MM.1S (cell line): ENCODE measurements around the gene BARX2.

Source experiments
- DNase-seq: peaks from one replicate; pipeline ENCODE4 v3.0.0-alpha.2; 2015
- H2AFZ ChIP-seq: fragments of 300-600 bp; sonication (generic); 2 replicates; pipeline ENCODE4 v1.6.0; 2016; ENCODE audit warnings: antibody characterized with exemption, low read length
- H3F3A ChIP-seq: fragments of 300-600 bp; sonication (generic); 2 replicates; pipeline ENCODE4 v1.6.1; 2016; ENCODE audit warnings: mild to moderate bottlenecking, antibody characterized with exemption, low read length, moderate library complexity, mixed read lengths; ENCODE audit not compliant: insufficient read depth
- H3K27ac ChIP-seq: fragments of 300-600 bp; sonication (generic); 2 replicates; pipeline ENCODE4 v1.5.1; 2016; ENCODE audit warnings: mild to moderate bottlenecking, low read length
- H3K27me3 ChIP-seq: fragments of 300-600 bp; sonication (generic); replicated peaks from 2 replicates; pipeline ENCODE4 v1.6.0; 2016; ENCODE audit warnings: low read length; ENCODE audit not compliant: insufficient read depth
- H3K36me3 ChIP-seq: fragments of 300-600 bp; sonication (generic); replicated peaks from 2 replicates; pipeline ENCODE4 v1.6.1; 2016; ENCODE audit warnings: mild to moderate bottlenecking, low read length, mixed read lengths; ENCODE audit not compliant: insufficient read depth
- H3K4me1 ChIP-seq: fragments of 300-600 bp; sonication (generic); 2 replicates; pipeline ENCODE4 v1.6.1; 2016; ENCODE audit warnings: low read length, mixed read lengths
- H3K4me2 ChIP-seq: fragments of 300-600 bp; sonication (generic); 2 replicates; pipeline ENCODE4 v1.6.0; 2016; ENCODE audit warnings: low read depth, low read length
- H3K4me3 ChIP-seq: fragments of 300-600 bp; sonication (generic); 2 replicates; pipeline ENCODE4 v1.5.1; 2016; ENCODE audit warnings: low read length, mixed read lengths
- H3K79me2 ChIP-seq: fragments of 300-600 bp; sonication (generic); 2 replicates; pipeline ENCODE4 v1.6.1; 2016; ENCODE audit warnings: mixed run types, low read length, mixed read lengths
- H3K9ac ChIP-seq: fragments of 300-600 bp; sonication (generic); 2 replicates; pipeline ENCODE4 v1.6.1; 2016; ENCODE audit warnings: low read length, mixed read lengths
- H3K9me2 ChIP-seq: fragments of 300-600 bp; sonication (generic); replicated peaks from 2 replicates; pipeline ENCODE4 v1.6.1; 2016; ENCODE audit warnings: mild to moderate bottlenecking, low read length, mixed read lengths; ENCODE audit not compliant: insufficient read depth
- H3K9me3 ChIP-seq: fragments of 300-600 bp; sonication (generic); replicated peaks from 2 replicates; pipeline ENCODE4 v1.6.1; 2016; ENCODE audit warnings: mild to moderate bottlenecking, low read length, mixed read lengths; ENCODE audit not compliant: insufficient read depth
- H4K20me1 ChIP-seq: fragments of 300-600 bp; sonication (generic); 2 replicates; pipeline ENCODE4 v1.6.1; 2016; ENCODE audit warnings: mild to moderate bottlenecking, low read length, moderate library complexity, mixed read lengths; ENCODE audit not compliant: insufficient read depth
- CTCF ChIP-seq: fragments of 300-600 bp; sonication (generic); IDR thresholded peaks from 2 replicates; pipeline ENCODE4 v1.5.1; 2016; ENCODE audit warnings: antibody characterized with exemption, low read length, mixed read lengths
- EZH2 ChIP-seq: fragments of 300-600 bp; sonication (generic); optimal IDR thresholded peaks from 2 replicates; pipeline ENCODE3; 2017; ENCODE audit warnings: low read depth, mild to moderate bottlenecking, antibody characterized with exemption, low read length, mixed read lengths
- EZH2phosphoT487 ChIP-seq: fragments of 300-600 bp; sonication (generic); IDR thresholded peaks from 2 replicates; pipeline ENCODE4 v1.6.1; 2018; ENCODE audit warnings: antibody characterized with exemption, low read length

The BARX2 gene

GRCh38 chr11:129418039-129418438 lies 42.4 kb downstream of the BARX2 start:
- Histone ChIP-seq H3K4me1 (peaks cover 52% of the 10 kb centered on the region), H3K9me3 (no peaks in the 10 kb centered on the region), H3K79me2 (peaks cover 93% of the 10 kb centered on the region), H3K9ac (peak overlapping the region; percentile 94), H3K4me3 (peak overlapping the region; percentile 44; the same call in 1 of the 2 replicates), H3F3A (peaks cover 36% of the 10 kb centered on the region), H3K27ac (peak overlapping the region; percentile 100), H3K36me3 (peaks cover 2% of the 10 kb centered on the region; the same call in 1 of the 2 replicates), H3K9me2 (no peaks in the 10 kb centered on the region), H3K4me2 (peak overlapping the region; percentile 97), H3K27me3 (no peaks in the 10 kb centered on the region), H4K20me1 (no peaks in the 10 kb centered on the region), H2AFZ (no peak overlapping the region)
- TF ChIP-seq EZH2 (no peak), CTCF (no peak), EZH2phosphoT487 (no peak)
- peak; percentile 87 for DNase-seq

GRCh38 chr11:129419386-129419785 lies 43.7 kb downstream of the BARX2 start:
- DNase-seq = no peak
- Histone ChIP-seq H3K4me2 (no peak overlapping the region), H3K79me2 (peaks cover 93% of the 10 kb centered on the region), H3K27me3 (no peaks in the 10 kb centered on the region), H4K20me1 (no peaks in the 10 kb centered on the region), H2AFZ (no peak overlapping the region), H3K9me2 (no peaks in the 10 kb centered on the region), H3K9ac (no peak overlapping the region), H3F3A (peaks cover 31% of the 10 kb centered on the region), H3K4me1 (peaks cover 51% of the 10 kb centered on the region), H3K27ac (peak overlapping the region; percentile 100; the same call in 1 of the 2 replicates), H3K4me3 (no peak overlapping the region), H3K9me3 (no peaks in the 10 kb centered on the region), H3K36me3 (peaks cover 2% of the 10 kb centered on the region; the same call in 1 of the 2 replicates)
- TF ChIP-seq EZH2phosphoT487 (no peak), CTCF (no peak), EZH2 (no peak)

GRCh38 chr11:129423426-129423825 lies 47.8 kb downstream of the BARX2 start:
- H3F3A ChIP-seq = peaks cover 2% of the 10 kb centered on the region
- H3K36me3 ChIP-seq = peaks cover 8% of the 10 kb centered on the region
- DNase-seq = no peak
- peaks cover 23% of the 10 kb centered on the region for H3K4me1 ChIP-seq
- H3K9ac ChIP-seq = no peak overlapping the region
- no peak overlapping the region for H3K27ac ChIP-seq
- H4K20me1 ChIP-seq = no peaks in the 10 kb centered on the region
- H3K79me2 ChIP-seq = peaks cover 100% of the 10 kb centered on the region
- no peak for TF ChIP-seq EZH2
- no peak for TF ChIP-seq CTCF
- no peak for TF ChIP-seq EZH2phosphoT487
- no peak overlapping the region for H3K4me2 ChIP-seq
- no peaks in the 10 kb centered on the region for H3K27me3 ChIP-seq
- no peak overlapping the region for H3K4me3 ChIP-seq
- H2AFZ ChIP-seq = no peak overlapping the region
- H3K9me3 ChIP-seq = no peaks in the 10 kb centered on the region
- no peaks in the 10 kb centered on the region for H3K9me2 ChIP-seq
